ES-I3 (cell line): ENCODE measurements around the gene UGDH.
A peak's percentile ranks its signal among the peaks of the same experiment; 100 is the strongest.
"Not testable (repeated sequence)": the region's sequence is repeated elsewhere in the genome, so short reads cannot be mapped to it uniquely, and the experiment has no call there.

Experiments used
- H3K36me3 ChIP-seq: 2 replicates; pipeline ENCODE4 v1.6.1; 2013; ENCODE audit warnings: mild to moderate bottlenecking, low read length, control low read depth, moderate library complexity; ENCODE audit not compliant: insufficient read depth
- H3K4me1 ChIP-seq: 2 replicates; pipeline ENCODE4 v1.6.1; 2013; ENCODE audit warnings: mild to moderate bottlenecking, control low read depth, low read length; ENCODE audit not compliant: insufficient read depth
- H3K9ac ChIP-seq: 2 replicates; pipeline ENCODE4 v1.6.1; 2013; ENCODE audit warnings: low read depth, mild to moderate bottlenecking, low read length, moderate library complexity
- H3K9me3 ChIP-seq: 2 replicates; pipeline ENCODE4 v1.6.1; 2013; ENCODE audit warnings: mild to moderate bottlenecking, low read length, moderate library complexity; ENCODE audit not compliant: control insufficient read depth, insufficient read depth

UGDH gene

DNA sequence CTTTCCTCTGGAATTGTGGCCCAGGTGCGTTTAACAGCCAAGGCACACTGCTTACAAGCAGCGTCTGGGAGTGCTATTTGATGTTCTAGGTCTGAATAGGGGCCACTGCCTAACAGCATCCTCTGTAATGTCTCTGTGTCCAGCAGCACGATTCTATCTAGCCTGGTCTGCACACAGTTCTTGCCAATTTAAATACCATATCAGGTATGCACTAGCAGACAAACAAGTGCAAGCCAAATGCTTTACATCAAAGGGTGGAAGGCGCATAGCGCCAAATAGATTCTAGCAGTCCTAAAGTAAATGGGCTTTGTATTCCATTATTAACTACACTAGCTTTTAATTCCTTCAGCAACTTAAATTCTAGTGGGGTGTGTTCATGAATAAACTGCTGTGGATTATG lies 15.8 kb upstream of the UGDH start:
- Histone ChIP-seq H3K9ac (no peak overlapping the region), H3K4me1 (no peaks in the 10 kb centered on the region), H3K9me3 (no peaks in the 10 kb centered on the region), H3K36me3 (no peaks in the 10 kb centered on the region)

DNA sequence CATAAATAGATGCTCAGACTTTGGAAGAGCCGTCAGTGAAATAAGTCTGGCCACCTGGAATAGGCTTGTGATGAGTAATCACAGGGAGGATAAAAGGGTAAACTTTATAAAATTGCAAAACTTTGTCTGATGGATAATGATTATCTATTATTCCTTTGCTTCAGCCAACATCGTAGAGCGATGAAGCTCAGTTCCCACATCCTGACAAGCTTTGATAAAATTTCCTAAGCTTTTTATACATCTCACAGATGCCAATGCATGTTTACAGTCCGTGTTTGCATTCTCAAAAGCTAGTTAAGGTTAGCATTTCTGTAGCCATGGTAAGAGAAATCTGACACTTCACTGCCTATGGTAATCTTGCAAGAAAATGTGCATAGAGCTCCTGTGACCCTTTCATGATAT lies 15.4 kb upstream of the UGDH start:
- Histone ChIP-seq H3K9ac (no peak overlapping the region), H3K9me3 (no peaks in the 10 kb centered on the region), H3K36me3 (no peaks in the 10 kb centered on the region), H3K4me1 (no peaks in the 10 kb centered on the region)

DNA sequence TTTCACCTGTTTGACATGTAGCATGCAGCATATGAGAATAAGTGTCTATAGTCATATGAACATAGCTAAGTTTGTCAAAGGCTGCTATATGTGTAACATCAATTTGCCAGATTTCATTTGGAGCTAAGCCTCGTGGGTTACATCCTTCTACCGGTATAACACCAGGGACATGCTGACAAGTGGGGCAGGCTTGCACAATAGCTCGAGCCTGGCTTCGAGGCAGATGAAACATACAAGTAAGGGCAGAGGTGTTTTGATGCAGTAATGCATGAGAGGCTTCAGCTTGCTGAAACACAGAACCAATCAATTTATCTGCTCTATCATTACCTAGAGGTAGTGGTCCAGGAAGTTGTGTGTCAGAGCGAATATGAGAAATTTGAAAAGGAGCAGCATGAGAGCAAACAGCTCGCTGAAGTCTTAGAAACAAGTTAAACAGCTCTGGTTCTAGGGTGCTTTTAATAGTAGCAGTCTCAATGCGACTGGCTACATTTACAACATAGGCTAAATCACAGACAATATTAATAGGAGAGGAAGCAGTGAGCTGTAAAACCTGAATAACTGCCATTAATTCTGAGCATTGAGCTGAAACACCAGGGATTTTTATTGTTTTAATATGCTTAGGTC lies 14.9 kb upstream of the UGDH start:
- Histone ChIP-seq H3K36me3 (no peaks in the 10 kb centered on the region), H3K4me1 (no peaks in the 10 kb centered on the region), H3K9me3 (no peaks in the 10 kb centered on the region), H3K9ac (no peak overlapping the region)

DNA sequence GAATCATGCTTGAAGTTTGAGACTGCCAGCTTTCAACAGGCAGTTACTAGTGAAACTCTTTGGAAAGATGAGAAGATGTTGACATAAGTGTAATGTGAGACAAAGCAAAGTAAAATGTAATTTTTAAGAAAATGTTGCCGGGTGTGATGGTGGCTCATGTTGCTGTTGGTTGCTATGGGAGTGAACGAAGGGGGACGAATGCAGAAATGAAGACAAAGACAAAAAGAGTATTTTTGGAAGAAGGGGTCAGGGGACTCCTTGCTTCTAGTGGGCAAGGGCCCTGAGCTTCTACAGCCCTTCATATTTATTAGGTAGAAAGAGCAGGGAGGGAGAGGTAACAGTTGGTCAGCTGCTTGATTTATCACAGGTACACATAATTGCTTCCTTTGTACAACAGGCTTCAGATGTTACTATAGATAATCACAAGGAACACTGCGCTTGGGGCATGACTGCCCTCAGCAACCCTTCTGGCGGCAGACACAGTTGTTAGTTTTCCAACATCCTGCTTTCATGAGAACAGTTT lies 11.9 kb upstream of the UGDH start:
- no peaks in the 10 kb centered on the region for H3K9me3 ChIP-seq
- H3K4me1 ChIP-seq = no peaks in the 10 kb centered on the region
- H3K36me3 ChIP-seq = no peaks in the 10 kb centered on the region
- H3K9ac ChIP-seq = no peak overlapping the region

DNA sequence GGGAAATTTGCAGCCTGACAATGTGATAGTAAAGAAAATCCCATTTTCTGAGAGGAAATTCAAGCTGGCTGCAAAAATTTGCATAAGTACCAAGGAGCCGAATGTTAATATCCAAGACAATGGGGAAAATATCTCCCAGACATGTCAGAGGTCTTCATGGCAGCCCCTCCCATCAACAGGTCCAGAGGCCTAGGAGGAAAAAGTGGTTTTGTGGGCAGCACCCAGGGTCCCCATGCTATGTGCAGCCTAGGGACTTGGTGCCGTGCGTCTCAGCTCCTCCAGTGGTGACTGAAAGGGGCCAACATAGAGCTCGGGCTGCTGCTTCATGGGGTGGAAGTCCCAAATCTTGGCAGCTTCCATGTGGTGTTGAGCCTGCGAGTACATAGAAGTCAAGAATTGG lies 6.3 kb upstream of the UGDH start:
- no peaks in the 10 kb centered on the region for H3K4me1 ChIP-seq
- H3K9ac ChIP-seq = no peak overlapping the region
- peaks cover 31% of the 10 kb centered on the region for H3K9me3 ChIP-seq
- peaks cover 9% of the 10 kb centered on the region; the same call in 1 of the 2 replicates for H3K36me3 ChIP-seq

DNA sequence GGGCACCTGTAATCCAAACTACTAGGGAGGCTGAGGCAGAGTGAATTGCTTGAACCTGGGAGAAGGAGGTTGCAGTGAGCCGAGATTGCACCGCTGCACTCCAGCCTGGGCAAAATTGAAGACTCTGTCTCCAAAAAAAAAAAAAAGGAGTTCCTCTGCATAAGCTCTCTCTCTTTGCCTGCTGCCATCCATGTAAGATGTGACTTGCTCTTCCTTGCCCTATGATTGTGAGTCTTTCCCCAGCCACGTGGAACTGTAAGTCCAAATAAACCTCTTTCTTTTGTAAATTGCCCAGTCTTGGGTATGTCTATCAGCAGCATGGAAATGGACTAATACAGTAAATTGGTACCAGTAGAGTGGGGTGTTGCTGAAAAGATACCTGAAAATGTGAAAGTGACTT lies 5.0 kb upstream of the UGDH start:
- H3K36me3 ChIP-seq = not testable (repeated sequence)

DNA sequence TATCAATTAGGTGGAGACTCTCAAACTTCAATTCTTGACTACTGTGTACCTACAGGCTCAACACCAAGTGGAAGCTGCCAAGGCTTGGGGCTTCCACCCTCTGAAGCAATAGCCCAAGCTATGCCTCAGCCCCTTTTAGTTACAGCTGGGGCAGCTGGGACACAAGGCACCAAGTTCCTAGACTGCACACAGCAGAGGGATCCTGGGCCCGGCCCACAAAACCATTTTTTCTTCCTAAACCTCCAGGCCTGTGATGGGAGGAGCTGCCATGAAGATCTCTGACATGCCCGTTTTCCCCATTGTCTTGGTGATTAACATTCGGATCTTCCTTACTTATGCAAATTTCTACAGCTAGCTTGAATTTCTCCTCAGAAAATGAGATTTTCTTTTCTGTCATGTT lies 3.4 kb upstream of the UGDH start:
- no peak overlapping the region for H3K9ac ChIP-seq
- H3K4me1 ChIP-seq = no peaks in the 10 kb centered on the region
- peaks cover 9% of the 10 kb centered on the region; the same call in 1 of the 2 replicates for H3K36me3 ChIP-seq
- peaks cover 31% of the 10 kb centered on the region for H3K9me3 ChIP-seq

More for the DNA sequence above, 5.0 kb upstream of the UGDH start:
- H3K4me1 ChIP-seq, H3K9ac ChIP-seq: not testable (repeated sequence)
- H3K9me3 ChIP-seq = peaks cover 31% of the 10 kb centered on the region

DNA sequence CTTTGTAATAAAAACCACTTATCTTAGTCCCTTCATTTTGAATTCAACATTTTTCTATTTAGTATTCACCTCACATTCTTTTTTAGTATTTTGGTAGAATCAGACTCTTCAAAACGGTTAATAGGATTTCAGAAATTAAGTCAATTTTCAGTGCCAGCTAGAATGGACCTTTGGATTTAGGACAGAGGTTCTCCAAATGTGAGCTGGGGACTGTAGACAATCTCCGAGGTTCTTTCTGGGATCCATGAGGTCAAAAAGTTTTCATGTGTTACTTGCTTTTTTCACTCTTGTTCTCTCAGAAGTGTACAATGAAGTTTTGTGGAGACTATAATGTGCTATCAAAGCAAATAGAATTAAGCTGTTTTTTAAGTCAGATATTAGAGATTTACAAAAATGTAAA lies 2.3 kb upstream of the UGDH start:
- H3K9ac ChIP-seq = no peak overlapping the region
- peaks cover 9% of the 10 kb centered on the region; the same call in 1 of the 2 replicates for H3K36me3 ChIP-seq
- no peaks in the 10 kb centered on the region for H3K4me1 ChIP-seq
- peaks cover 31% of the 10 kb centered on the region for H3K9me3 ChIP-seq

DNA sequence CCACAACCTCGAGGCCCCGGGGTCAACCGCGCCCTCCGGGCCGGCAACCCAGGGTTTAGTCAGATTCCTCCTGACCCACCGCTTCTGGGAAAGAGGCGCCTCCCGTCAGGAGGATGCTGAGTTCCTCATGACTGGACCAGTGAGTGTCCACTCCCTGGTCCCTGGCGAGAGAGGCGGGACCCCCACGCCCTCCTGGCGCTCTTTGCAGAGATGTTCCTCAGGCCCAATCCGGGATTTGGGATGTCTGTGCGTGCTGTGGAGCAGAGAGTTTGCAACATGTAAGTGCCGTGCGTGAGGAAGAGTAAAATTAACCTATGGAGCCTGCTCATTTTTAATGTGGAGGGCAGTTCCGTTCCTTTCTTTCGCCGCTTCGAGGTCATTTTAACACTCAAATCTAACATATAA lies 824 bp upstream of the UGDH start:
- Histone ChIP-seq H3K9me3 (peaks cover 26% of the 10 kb centered on the region), H3K9ac (peak overlapping the region; percentile 90), H3K4me1 (peaks cover 2% of the 10 kb centered on the region; the same call in 1 of the 2 replicates), H3K36me3 (peaks cover 9% of the 10 kb centered on the region; the same call in 1 of the 2 replicates)

DNA sequence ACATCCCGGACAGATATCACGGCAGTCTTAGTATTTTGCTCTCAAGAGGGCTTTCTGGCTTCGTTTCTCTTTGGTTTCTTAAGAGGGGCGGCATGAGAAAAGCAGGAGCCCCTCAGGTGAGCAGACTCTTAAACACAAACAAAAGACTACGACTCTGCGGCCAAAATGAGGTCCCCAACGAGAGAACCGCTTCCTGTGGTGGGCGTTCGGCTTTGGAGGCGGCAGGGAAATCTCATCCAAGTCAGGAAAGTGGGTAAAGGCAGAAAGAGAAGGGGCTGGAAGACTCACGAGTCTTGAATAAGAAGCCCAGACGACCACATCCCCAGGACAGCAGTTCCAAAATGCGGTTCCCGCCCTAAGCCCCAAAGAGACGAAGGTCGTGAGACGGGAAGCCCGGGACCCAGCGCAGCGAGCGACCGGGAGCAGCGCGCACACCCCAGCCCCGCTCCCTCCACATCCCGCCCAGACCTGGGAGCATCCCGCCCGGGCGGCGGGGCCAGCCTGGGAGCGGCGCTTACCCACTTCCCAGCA lies 409 bp downstream of the UGDH start:
- Histone ChIP-seq H3K4me1 (peaks cover 2% of the 10 kb centered on the region; the same call in 1 of the 2 replicates), H3K36me3 (peaks cover 9% of the 10 kb centered on the region; the same call in 1 of the 2 replicates), H3K9ac (peak overlapping the region; percentile 90), H3K9me3 (peaks cover 17% of the 10 kb centered on the region)

DNA sequence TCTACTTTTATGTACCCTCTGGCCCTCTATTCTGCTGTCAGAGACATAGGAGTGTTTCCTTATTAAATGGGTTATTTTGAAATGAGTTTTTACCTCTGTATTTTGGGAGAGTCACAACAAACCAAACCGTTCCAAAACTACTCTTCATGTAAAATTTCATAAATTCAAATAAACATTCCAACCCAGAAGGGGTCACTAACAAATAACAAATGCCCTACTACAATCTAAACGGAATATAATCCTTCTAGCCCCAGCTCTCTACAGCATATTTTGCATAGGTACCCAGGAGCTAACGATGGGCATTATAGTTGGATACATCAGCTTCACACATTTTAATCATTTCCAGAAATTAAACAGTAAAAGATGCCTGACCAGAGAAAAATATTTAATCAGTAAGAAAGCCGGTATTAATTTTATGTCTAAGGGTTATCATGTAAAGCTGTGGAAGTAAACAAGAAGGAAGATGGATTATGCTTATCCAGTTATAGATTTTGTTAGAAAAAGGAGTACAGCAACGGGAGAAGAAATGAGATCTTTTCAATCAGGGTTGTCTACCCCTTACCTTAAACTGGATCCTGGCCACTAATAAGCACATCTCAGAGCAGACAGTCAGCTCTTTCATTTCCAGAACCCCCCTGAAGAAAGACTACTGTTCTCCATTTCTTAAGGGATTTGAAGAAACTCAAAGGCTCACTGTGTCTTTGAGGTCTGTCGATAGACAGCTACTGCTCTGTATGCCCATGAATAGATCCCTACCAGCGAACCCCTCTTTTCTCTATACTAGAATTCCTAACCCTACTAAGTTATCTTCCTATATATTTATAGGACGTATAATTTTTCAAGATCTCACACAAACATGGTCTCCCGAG lies 1.2 kb downstream of the UGDH start:
- peaks cover 12% of the 10 kb centered on the region for H3K9me3 ChIP-seq

DNA sequence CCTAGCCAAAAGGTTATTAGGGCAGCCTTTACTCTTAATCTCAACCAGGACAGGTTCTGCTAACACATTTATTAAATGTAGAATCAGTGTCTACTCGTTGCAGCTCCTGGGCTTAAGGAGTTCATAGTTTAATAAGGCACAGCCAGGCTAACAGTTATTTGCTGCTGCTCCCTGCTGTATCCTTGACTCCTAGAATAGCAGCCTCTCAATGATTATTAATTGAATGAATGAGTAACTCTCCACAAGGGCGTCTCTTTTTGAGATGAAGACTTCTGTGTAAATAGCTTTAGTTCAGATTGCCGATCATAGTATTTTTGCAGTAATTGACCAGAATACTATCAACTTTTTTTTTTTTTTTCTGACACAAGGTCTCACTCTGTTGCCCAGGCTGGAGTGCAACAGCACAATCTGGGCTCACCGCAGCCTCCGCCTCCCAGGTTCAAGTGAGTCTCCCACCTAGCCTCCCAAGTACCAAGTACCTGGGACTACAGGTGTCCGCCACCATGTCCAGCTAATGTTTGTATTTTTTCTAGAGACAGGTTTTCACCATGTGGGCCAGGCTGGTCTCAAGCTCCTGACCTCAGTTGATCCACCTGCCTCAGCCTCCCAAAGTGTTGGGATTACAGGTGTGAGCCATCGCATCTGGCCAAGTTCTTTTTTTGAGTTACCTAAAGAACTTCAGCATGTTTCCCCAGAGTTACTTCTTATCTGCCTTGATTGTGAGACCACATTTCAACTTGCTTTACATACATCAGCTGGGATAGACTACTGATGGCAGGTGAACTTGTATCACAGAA lies 2.9 kb downstream of the UGDH start:
- H3K36me3 ChIP-seq = no peaks in the 10 kb centered on the region
- no peak overlapping the region for H3K9ac ChIP-seq
- peaks cover 2% of the 10 kb centered on the region; the same call in 1 of the 2 replicates for H3K4me1 ChIP-seq
- H3K9me3 ChIP-seq = no peaks in the 10 kb centered on the region

More for the DNA sequence above, 1.2 kb downstream of the UGDH start:
- H3K36me3 ChIP-seq = peaks cover 4% of the 10 kb centered on the region; the same call in 1 of the 2 replicates
- peak overlapping the region; percentile 90 for H3K9ac ChIP-seq
- peaks cover 2% of the 10 kb centered on the region; the same call in 1 of the 2 replicates for H3K4me1 ChIP-seq

DNA sequence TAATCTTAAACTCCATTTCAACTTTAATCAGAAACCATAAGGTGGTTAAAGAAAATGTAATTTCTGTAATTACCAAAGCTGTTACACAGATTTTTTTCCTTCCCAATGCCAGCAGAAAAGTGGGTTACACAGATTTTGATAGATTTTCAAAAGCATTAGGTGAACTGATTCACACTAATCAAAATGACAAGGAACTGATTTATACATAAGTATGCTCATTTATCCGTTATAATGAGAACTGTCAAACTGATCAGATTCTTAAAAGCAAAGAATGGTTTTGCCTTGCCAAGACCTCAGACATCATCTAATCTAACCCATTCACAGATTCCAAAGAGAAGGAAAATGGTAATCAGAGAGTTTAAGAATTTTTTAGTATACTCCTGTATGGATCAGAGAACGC lies 5.2 kb downstream of the UGDH start:
- Histone ChIP-seq H3K36me3 (no peaks in the 10 kb centered on the region), H3K9ac (no peak overlapping the region), H3K4me1 (peaks cover 2% of the 10 kb centered on the region; the same call in 1 of the 2 replicates), H3K9me3 (no peaks in the 10 kb centered on the region)
